ENCODE data around the gene AP4M1.

GRCh38 chr7:100090527-100091410, 10.7 kb upstream of the AP4M1 start:
- TF ChIP-seq FOXA2 (IDR thresholded peaks at IDR 0.05) = no peak
- TF ChIP-seq, protein P1, sequence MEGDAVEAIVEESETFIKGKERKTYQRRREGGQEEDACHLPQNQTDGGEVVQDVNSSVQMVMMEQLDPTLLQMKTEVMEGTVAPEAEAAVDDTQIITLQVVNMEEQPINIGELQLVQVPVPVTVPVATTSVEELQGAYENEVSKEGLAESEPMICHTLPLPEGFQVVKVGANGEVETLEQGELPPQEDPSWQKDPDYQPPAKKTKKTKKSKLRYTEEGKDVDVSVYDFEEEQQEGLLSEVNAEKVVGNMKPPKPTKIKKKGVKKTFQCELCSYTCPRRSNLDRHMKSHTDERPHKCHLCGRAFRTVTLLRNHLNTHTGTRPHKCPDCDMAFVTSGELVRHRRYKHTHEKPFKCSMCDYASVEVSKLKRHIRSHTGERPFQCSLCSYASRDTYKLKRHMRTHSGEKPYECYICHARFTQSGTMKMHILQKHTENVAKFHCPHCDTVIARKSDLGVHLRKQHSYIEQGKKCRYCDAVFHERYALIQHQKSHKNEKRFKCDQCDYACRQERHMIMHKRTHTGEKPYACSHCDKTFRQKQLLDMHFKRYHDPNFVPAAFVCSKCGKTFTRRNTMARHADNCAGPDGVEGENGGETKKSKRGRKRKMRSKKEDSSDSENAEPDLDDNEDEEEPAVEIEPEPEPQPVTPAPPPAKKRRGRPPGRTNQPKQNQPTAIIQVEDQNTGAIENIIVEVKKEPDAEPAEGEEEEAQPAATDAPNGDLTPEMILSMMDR (IDR thresholded peaks at IDR 0.05; ENCODE audit: low read depth, low read length, missing input control) = no peak
- TF ChIP-seq GABPA (IDR thresholded peaks at IDR 0.05 in 1 of 2, conservative IDR thresholded peaks at IDR 0.05 in 1 of 2) = no peak
- TF ChIP-seq YY1 (IDR thresholded peaks at IDR 0.05) = no peak
- no peak for TF ChIP-seq JUND (IDR thresholded peaks at IDR 0.05)
- TF ChIP-seq, protein P2, sequence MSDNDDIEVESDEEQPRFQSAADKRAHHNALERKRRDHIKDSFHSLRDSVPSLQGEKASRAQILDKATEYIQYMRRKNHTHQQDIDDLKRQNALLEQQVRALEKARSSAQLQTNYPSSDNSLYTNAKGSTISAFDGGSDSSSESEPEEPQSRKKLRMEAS (IDR thresholded peaks at IDR 0.05) = no peak
- TF ChIP-seq NR2F2 (IDR thresholded peaks at IDR 0.05) = no peak
- TF ChIP-seq, protein P3, sequence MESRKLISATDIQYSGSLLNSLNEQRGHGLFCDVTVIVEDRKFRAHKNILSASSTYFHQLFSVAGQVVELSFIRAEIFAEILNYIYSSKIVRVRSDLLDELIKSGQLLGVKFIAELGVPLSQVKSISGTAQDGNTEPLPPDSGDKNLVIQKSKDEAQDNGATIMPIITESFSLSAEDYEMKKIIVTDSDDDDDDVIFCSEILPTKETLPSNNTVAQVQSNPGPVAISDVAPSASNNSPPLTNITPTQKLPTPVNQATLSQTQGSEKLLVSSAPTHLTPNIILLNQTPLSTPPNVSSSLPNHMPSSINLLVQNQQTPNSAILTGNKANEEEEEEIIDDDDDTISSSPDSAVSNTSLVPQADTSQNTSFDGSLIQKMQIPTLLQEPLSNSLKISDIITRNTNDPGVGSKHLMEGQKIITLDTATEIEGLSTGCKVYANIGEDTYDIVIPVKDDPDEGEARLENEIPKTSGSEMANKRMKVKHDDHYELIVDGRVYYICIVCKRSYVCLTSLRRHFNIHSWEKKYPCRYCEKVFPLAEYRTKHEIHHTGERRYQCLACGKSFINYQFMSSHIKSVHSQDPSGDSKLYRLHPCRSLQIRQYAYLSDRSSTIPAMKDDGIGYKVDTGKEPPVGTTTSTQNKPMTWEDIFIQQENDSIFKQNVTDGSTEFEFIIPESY (IDR thresholded peaks at IDR 0.05) = no peak
- TF ChIP-seq, protein P4, sequence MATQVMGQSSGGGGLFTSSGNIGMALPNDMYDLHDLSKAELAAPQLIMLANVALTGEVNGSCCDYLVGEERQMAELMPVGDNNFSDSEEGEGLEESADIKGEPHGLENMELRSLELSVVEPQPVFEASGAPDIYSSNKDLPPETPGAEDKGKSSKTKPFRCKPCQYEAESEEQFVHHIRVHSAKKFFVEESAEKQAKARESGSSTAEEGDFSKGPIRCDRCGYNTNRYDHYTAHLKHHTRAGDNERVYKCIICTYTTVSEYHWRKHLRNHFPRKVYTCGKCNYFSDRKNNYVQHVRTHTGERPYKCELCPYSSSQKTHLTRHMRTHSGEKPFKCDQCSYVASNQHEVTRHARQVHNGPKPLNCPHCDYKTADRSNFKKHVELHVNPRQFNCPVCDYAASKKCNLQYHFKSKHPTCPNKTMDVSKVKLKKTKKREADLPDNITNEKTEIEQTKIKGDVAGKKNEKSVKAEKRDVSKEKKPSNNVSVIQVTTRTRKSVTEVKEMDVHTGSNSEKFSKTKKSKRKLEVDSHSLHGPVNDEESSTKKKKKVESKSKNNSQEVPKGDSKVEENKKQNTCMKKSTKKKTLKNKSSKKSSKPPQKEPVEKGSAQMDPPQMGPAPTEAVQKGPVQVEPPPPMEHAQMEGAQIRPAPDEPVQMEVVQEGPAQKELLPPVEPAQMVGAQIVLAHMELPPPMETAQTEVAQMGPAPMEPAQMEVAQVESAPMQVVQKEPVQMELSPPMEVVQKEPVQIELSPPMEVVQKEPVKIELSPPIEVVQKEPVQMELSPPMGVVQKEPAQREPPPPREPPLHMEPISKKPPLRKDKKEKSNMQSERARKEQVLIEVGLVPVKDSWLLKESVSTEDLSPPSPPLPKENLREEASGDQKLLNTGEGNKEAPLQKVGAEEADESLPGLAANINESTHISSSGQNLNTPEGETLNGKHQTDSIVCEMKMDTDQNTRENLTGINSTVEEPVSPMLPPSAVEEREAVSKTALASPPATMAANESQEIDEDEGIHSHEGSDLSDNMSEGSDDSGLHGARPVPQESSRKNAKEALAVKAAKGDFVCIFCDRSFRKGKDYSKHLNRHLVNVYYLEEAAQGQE (IDR thresholded peaks at IDR 0.05) = no peak
